ENCODE measurements around the gene EID2B. TPM values are rescaled to one million over a fixed set of nuclear protein-coding genes. Genes with fewer than 3 reads are reported as not detected.

EID2B gene
- total and polyA plus RNA-seq, 2 of the 13 experiments (the other 11 are each of a cell fraction or from before 2014, with no cell fraction given), result 2.5 to 3.7 TPM

GRCh38 chr19:39512988-39513387 is 19.7 kb downstream of the EID2B start:
- 2% methylated on average over 2 of the region's 2 CpGs for WGBS (ENCODE audit: low lambda C conversion rate)
- Histone ChIP-seq H4K20me1 (ENCODE audit: insufficient read depth, low read length) (no peaks in the 10 kb centered on the region), H3K4me2 (ENCODE audit: low read depth, low read length) (no peak overlapping the region), H3K27ac (ENCODE audit: extremely low read length, insufficient read depth, low read length) (no peak overlapping the region), H3K36me3 (replicated peaks in 1 of 2; ENCODE audit: control insufficient read depth in 1 of 2, insufficient read depth in 2 of 2, low read length in 2 of 2) (no peaks in the 10 kb centered on the region), H2AFZ (ENCODE audit: low read length) (no peak overlapping the region), H3K9ac (ENCODE audit: insufficient read depth, low read depth, low read length) (no peak overlapping the region), H3K79me2 (ENCODE audit: insufficient read depth, low read length) (no peaks in the 10 kb centered on the region), H3K9me3 (ENCODE audit: low read length) (no peaks in the 10 kb centered on the region), H3K27me3 (ENCODE audit: control insufficient read depth in 1 of 2, insufficient read depth in 2 of 2, low read length in 2 of 2) (peaks cover 1 to 41% of the 10 kb centered on the region in 2 experiments; a peak in 4 of 5 replicates), H3K4me1 (ENCODE audit: insufficient read depth, low read length) (peaks cover 20% of the 10 kb centered on the region), H3K4me3 (replicated peaks in 1 of 3; ENCODE audit: insufficient read depth in 1 of 3, low read depth in 2 of 3, low read length in 3 of 3) (no peak overlapping the region)
- no TSS peak for BruUV-seq (replicated peaks)
- in situ Hi-C loops (cut with HindIII; ENCODE audit: extremely low pct_ligation_motif_present, low pct_unique_long_range_greater_than_20kb), result no loop called here
- TF ChIP-seq ZFP1 (CRISPR knock-in tag; IDR thresholded peaks at IDR 0.05) (no peak), ZNF12 (CRISPR knock-in tag; IDR thresholded peaks at IDR 0.05) (peak; percentile 93)
- DNase-seq (ENCODE audit: low spot score) (no peak), ATAC-seq (no peak), FAIRE-seq (no peak)
- intact Hi-C loops (cut with micrococcal nuclease; ENCODE audit: unreplicated experiment), result no loop called here
- CTCF ChIA-PET (ENCODE audit: low intra/inter-chr PET ratio, low total read pairs), result no interaction called here
- POLR2A ChIA-PET, result interaction anchor here (0.8 kb wide), 1 partner anchor 77 kb away, joined by 3 read pairs; the partner anchor contains the start of gene RPS16

GRCh38 chr19:39509233-39509632 is 23.4 kb downstream of the EID2B start:
- no peak for ATAC-seq
- TF ChIP-seq ZBTB8A (CRISPR knock-in tag; IDR thresholded peaks at IDR 0.05; ENCODE audit: borderline replicate concordance, low read depth), result no peak
- no peak for TF ChIP-seq KDM3A (CRISPR knock-in tag; IDR thresholded peaks at IDR 0.05; ENCODE audit: low read depth)
- TF ChIP-seq ELF4 (CRISPR knock-in tag; IDR thresholded peaks at IDR 0.05; ENCODE audit: borderline replicate concordance), result no peak
- no peak for TF ChIP-seq AFF4 (CRISPR knock-in tag; IDR thresholded peaks at IDR 0.05)
- no peak for TF ChIP-seq KLF9 (CRISPR knock-in tag; IDR thresholded peaks at IDR 0.05; ENCODE audit: low read depth)
- TF ChIP-seq AHDC1 (CRISPR knock-in tag; IDR thresholded peaks at IDR 0.05; ENCODE audit: borderline replicate concordance), result no peak
- peak; percentile 72 for TF ChIP-seq CREB1 (IDR thresholded peaks at IDR 0.05)
- TF ChIP-seq CREB1 (CRISPR knock-in tag; IDR thresholded peaks at IDR 0.05), result no peak
- no peak overlapping the region for H3K4me2 ChIP-seq (ENCODE audit: low read depth, low read length)
- ChIA-PET CTCF (ENCODE audit: low intra/inter-chr PET ratio, low total read pairs) (no interaction called here), POLR2A (no interaction called here)
- no peak overlapping the region for H3K9ac ChIP-seq (ENCODE audit: insufficient read depth, low read depth, low read length)
- FAIRE-seq, result no peak
- no peaks in the 10 kb centered on the region for H3K79me2 ChIP-seq (ENCODE audit: insufficient read depth, low read length)
- BruUV-seq (replicated peaks), result no TSS peak
- DNase-seq (ENCODE audit: low spot score), result no peak
- no peaks in the 10 kb centered on the region for H4K20me1 ChIP-seq (ENCODE audit: insufficient read depth, low read length)
- H3K36me3 ChIP-seq (replicated peaks in 1 of 2; ENCODE audit: control insufficient read depth in 1 of 2, insufficient read depth in 2 of 2, low read length in 2 of 2), result no peaks in the 10 kb centered on the region
- H3K27ac ChIP-seq (ENCODE audit: extremely low read length, insufficient read depth, low read length), result no peak overlapping the region
- intact Hi-C loops (cut with micrococcal nuclease; ENCODE audit: unreplicated experiment) (no loop called here), in situ Hi-C loops (cut with HindIII; ENCODE audit: extremely low pct_ligation_motif_present, low pct_unique_long_range_greater_than_20kb) (no loop called here)
- no peaks in the 10 kb centered on the region for H3K9me3 ChIP-seq (ENCODE audit: low read length)
- H3K4me3 ChIP-seq (replicated peaks in 1 of 3; ENCODE audit: insufficient read depth in 1 of 3, low read depth in 2 of 3, low read length in 3 of 3), result no peak overlapping the region
- H3K4me1 ChIP-seq (ENCODE audit: insufficient read depth, low read length), result peaks cover 20% of the 10 kb centered on the region; the same call in 1 of the 2 replicates
- H3K27me3 ChIP-seq (ENCODE audit: control insufficient read depth in 1 of 2, insufficient read depth in 2 of 2, low read length in 2 of 2), result peaks cover 10 to 54% of the 10 kb centered on the region in 2 experiments
- WGBS (ENCODE audit: low lambda C conversion rate), result 23% methylated on average over 2 of the region's 2 CpGs
- H2AFZ ChIP-seq (ENCODE audit: low read length), result no peak overlapping the region

Data from HepG2 (cell line).